AG08396 (cell line): ENCODE data around the gene CLEC17A.
"Not testable (repeated sequence)": the region's sequence is repeated elsewhere in the genome, so short reads cannot be mapped to it uniquely, and the experiment has no call there.

Experiments
- DNase-seq: peaks from one replicate; pipeline ENCODE4 v3.0.0; 2012; ENCODE audit warnings: low spot score, mixed read lengths

Gene CLEC17A

GRCh38 chr19:14559916-14560775 is 22.7 kb upstream of the CLEC17A start:
- no peak for DNase-seq

- no peak for DNase-seq
Observed at GRCh38 chr19:14560776-14561108, 22.1 kb upstream of the CLEC17A start.

GRCh38 chr19:14561249-14561648 is 21.6 kb upstream of the CLEC17A start:
- no peak for DNase-seq

DNA sequence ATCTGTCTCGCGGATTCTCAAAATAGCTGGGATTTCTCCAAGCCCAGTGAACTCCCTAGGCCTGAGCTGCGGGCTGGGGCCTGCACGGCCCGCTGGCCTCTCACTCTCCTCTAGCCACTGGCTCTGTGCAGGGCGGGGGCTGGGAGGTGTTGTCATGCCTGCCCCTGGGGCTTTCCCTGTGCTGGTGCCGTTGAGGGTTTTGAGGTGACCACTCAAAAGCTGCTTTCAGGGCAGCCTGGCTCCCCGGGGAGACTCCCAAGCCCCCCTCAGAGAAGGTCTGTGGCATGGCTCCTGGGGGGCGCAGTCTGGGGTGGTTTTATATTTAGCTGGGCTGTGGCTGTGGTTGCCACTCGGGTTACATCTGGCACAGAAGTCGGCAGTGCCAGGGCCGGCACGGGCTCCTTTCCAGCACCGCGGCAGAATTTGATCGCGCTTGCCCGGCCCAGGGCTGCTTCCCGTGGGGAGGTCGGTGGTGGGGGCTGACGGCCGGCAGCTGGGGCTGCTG is 21.0 kb upstream of the CLEC17A start:
- no peak for DNase-seq

DNA sequence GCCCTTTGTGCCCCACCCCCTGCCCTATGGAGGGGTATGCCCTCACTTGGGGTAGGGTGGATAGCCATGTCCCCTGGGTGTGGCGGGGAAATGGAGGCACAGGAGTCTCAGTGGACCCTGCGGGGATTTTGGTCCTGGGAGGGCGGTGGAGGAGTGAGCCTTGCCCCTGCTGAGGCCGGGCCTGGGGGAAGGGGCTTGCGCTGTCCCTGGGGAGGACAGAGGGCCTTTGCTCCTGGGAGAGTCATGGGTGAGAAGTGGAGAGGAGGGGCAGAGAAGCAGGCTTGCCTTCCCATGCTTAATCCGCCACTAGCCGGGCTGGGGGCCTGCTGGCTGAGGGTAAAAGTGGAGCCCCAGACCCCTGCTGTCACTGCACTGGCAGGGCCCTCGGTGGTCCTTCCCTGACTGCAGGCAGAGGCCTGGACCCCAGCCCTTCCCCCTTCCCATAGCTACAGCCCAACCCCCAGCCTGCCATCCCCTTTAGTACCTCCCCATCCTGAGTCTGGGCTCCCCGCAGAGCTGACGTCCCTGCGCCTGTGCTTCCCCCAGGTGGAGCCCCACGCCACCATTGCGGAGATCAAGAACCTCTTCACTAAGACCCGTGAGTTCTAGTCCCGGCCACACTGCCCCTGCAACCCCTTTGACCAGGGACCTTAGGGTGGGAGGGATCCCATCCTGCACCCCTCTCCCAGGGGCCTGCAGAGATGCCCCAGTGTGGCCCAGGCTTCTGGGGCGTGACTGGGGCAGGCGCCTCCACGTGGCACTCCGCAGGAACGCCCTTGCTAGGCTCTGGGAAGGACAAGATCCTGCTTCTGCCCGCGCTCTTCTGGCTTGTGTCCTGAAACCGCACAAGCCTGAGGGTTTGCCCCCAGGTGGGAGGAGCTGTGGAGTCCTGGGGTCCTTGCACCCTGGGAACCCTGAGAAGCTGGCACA is 20.0 kb upstream of the CLEC17A start:
- DNase-seq = no peak

- no peak for DNase-seq
Observed at GRCh38 chr19:14563590-14563926, 19.3 kb upstream of the CLEC17A start.

DNA sequence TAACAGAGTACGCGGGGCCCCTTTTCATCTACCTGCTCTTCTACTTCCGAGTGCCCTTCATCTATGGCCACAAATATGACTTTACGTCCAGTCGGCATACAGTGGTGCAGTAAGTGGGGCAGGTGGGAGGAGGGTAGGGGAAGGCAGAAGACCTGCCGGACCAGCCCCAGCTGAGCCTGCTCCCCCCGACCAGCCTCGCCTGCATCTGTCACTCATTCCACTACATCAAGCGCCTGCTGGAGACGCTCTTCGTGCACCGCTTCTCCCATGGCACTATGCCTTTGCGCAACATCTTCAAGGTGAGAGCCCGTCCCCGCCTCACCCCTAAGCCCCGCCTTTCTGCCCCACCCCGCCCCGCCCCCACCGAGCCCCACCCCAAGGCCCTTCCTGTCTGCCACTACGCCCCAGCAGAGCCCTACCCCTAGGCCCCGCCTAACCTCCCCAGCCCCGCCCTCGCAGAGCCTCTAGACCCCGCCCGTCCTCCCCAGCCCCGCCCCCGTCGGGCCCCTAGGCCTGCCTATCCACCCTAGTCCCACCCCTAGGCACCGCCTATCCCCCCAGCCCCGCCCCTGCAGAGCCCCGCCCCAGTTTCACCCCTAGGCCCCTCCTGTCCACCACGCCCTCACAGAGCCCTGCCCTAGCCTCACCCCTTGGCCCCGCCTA is 18.8 kb upstream of the CLEC17A start:
- peak; percentile 51 for DNase-seq

GRCh38 chr19:14564652-14565297 is 18.1 kb upstream of the CLEC17A start:
- not testable (repeated sequence) for DNase-seq

DNA sequence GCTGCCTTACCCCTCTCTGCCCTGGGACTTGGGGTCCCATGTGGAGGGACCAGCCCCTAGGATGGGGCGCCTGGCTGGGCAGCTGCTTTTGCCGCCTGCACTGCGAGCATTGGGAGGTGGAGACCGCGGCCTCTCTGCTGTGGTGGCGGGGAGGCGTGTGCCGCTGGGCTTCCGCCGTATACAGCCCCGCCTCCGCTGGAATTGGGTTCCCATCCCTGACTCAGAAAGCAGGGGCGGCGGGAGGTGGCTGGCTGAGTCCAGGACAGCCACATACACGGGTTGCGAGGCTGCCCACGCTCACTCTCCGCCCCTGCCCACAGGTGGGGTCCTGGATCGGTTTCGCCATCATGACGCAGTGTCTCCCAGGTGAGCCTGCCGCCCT is 17.6 kb upstream of the CLEC17A start:
- no peak for DNase-seq

- no peak for DNase-seq
Observed at GRCh38 chr19:14565765-14566711, 16.8 kb upstream of the CLEC17A start.

DNA sequence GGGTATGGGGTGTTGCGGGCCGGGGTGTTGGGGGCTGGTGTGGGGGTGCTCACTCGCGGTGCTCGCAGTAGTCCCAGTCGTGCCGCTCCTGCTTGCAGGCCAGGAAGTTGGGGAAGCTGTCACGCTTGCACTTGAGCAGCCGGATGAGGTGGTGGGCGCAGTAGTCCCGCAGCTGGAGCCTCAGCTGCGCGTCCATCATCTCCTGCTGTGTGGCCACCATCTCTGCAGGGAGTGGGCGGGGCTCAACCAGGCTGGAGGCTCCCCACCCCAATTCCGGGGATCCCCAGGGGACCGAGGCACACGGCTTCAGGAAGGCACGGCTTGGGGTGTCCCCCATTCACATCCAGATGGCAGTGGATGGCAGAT is 16.2 kb upstream of the CLEC17A start:
- DNase-seq = no peak

- DNase-seq = no peak
Observed at GRCh38 chr19:14567079-14567478, 15.8 kb upstream of the CLEC17A start.

- DNase-seq = no peak
Observed at GRCh38 chr19:14570864-14571527, 11.9 kb upstream of the CLEC17A start.

- DNase-seq = peak; percentile 92
Observed at GRCh38 chr19:14571695-14572490, 11.0 kb upstream of the CLEC17A start, which contains the start of gene NDUFB7. Gene NDUFB7 (minus strand): TSS chr19:14572066. CDS start chr19:14572000, 66 bp downstream.

DNA sequence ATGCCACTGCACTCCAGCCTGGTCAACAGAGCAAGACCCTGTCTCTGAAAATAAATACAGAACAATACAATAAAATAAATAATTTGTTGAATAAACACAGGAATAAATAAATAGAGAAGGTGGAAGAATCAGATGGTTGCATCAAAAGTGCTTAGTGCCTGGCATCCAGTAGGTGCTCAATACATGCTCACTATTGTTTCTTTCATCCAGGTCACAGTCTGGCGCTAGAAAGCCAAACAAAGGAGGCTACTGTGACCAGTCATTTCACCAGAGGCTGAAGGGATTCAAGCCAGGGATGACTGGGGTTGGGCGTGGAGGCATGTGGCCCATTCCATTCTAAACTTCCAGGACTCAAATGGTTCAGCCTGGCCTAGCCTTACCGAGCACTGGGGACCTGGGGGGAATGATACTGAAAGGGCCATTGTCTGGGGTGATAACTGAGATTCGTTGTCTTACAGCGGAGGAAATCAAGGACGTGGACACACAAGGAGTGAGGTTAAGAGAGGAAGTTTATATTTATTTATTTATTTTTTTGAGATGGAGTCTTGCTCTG is 7.4 kb upstream of the CLEC17A start:
- DNase-seq = no peak

DNA sequence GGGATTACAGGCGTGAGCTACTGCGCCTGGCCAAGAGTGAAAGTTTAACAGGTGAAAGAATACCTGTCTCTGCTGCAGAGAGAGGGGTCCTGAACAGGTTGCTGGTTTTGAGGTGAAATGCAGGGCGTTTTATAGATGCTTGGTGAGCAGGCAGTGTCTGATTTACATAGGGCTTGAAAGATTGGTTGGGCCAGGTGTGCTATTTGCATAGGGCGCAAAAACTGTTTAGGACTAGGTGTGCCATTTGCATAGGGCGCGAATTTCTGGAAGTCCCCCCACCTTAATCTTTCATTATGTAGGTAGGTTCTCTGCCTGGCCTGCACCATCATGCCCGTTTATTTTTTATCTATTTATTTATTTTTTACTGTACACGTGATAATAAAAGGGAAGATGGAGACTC is 6.5 kb upstream of the CLEC17A start:
- DNase-seq = no peak

DNA sequence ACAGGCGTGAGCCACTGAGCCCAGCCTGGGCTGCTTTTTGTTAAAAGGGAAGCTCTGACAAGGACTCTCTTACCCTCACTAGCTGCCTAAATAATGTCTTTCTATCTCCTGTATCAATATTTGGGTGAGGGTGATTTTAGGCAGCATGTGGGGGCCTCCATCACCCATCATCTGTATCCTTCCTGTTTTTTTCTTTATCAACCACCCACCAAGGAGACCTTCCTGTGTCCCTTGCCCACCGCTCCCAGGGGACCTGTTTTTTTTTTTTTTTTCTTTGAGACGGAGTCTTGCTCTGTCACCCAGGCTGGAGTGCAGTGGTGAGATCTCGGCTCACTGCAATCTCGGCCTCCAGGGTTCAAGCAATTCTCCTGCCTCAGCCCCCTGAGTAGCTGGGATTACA is 5.6 kb upstream of the CLEC17A start:
- DNase-seq = no peak

DNA sequence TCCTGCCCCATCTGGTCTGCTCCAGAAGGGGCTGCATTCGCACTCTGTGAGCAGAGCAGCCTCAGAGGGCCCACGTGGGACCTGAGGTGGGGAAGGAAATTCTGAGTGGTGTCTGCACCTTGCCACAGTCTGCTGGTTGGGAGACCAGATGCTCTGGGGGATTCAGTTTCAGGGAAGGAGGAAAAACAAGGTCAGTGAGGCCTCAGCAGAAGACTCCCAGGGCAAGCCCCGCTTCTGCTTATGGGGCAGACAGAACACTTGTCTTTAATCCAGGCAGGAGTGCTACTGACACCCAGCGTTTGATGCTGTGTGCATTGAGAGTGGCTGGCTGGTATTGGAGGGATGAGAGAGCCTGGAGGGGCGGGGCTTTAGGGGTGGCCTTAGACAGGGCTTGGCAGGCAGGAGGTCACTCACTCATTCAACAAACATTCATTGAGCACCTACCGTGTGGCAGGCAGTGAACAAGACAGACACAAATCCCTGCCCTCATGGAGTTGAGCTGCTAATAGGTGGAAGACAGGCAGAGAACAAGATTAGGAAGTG is 4.9 kb upstream of the CLEC17A start:
- no peak for DNase-seq
